ENCODE results near the gene CELA2A.
"Not testable (repeated sequence)": the region's sequence is repeated elsewhere in the genome, so short reads cannot be mapped to it uniquely, and the experiment has no call there.

The CELA2A gene

GRCh38 chr1:15483971-15484370 lies 27.4 kb downstream of the CELA2A start:
- no peak for DNase-seq (ENCODE audit: low spot score)
- no peak for TF ChIP-seq CTCF (IDR thresholded peaks at IDR 0.05; ENCODE audit: borderline replicate concordance, control extremely low read depth, extremely low read depth, insufficient read depth, missing control alignments)
- in situ Hi-C loops (cut with MboI; ENCODE audit: low sequenced_read_pairs, unreplicated experiment): no loop called here

- in situ Hi-C loops (cut with MboI; ENCODE audit: low sequenced_read_pairs, unreplicated experiment); DNase-seq (ENCODE audit: low spot score): not testable (repeated sequence)
These were observed 27.9 kb downstream of the CELA2A start for GRCh38 chr1:15484443-15484842.

GRCh38 chr1:15485636-15486035 lies 29.1 kb downstream of the CELA2A start:
- no peak for TF ChIP-seq CTCF (IDR thresholded peaks at IDR 0.05; ENCODE audit: borderline replicate concordance, control extremely low read depth, extremely low read depth, insufficient read depth, missing control alignments)
- in situ Hi-C loops (cut with MboI; ENCODE audit: low sequenced_read_pairs, unreplicated experiment): no loop called here
- DNase-seq (ENCODE audit: low spot score): no peak

- in situ Hi-C loops (cut with MboI; ENCODE audit: low sequenced_read_pairs, unreplicated experiment); DNase-seq (ENCODE audit: low spot score): not testable (repeated sequence)
These were observed 30.5 kb downstream of the CELA2A start for GRCh38 chr1:15486844-15487610.

- no peak for DNase-seq (ENCODE audit: low spot score)
- in situ Hi-C loops (cut with MboI; ENCODE audit: low sequenced_read_pairs, unreplicated experiment): no loop called here
- TF ChIP-seq CTCF (IDR thresholded peaks at IDR 0.05; ENCODE audit: borderline replicate concordance, control extremely low read depth, extremely low read depth, insufficient read depth, missing control alignments): no peak
These were observed 31.8 kb downstream of the CELA2A start for GRCh38 chr1:15488371-15488770.

- DNase-seq (ENCODE audit: low spot score): no peak
- in situ Hi-C loops (cut with MboI; ENCODE audit: low sequenced_read_pairs, unreplicated experiment): no loop called here
- no peak for TF ChIP-seq CTCF (IDR thresholded peaks at IDR 0.05; ENCODE audit: borderline replicate concordance, control extremely low read depth, extremely low read depth, insufficient read depth, missing control alignments)
These were observed 32.7 kb downstream of the CELA2A start for GRCh38 chr1:15489052-15489736.

- in situ Hi-C loops (cut with MboI; ENCODE audit: low sequenced_read_pairs, unreplicated experiment): not testable (repeated sequence)
These were observed 34.5 kb downstream of the CELA2A start for GRCh38 chr1:15491010-15491409.

GRCh38 chr1:15492596-15492995 lies 36.1 kb downstream of the CELA2A start:
- DNase-seq (ENCODE audit: low spot score): no peak
- in situ Hi-C loops (cut with MboI; ENCODE audit: low sequenced_read_pairs, unreplicated experiment): no loop called here
- no peak for TF ChIP-seq CTCF (IDR thresholded peaks at IDR 0.05; ENCODE audit: borderline replicate concordance, control extremely low read depth, extremely low read depth, insufficient read depth, missing control alignments)

More at GRCh38 chr1:15491010-15491409, 34.5 kb downstream of the CELA2A start:
- not testable (repeated sequence) for DNase-seq (ENCODE audit: low spot score)
